HG02840 (cell line): ENCODE results near the gene RBMS3.

Source experiments
- ATAC-seq: cut with Tn5 transposase; IDR thresholded peaks from one replicate; pipeline ENCODE4 v1.9.1; 2021; ENCODE audit warnings: mild to moderate bottlenecking, moderate library complexity, moderate number of reproducible peaks; ENCODE audit not compliant: unreplicated experiment, low FRiP score

The RBMS3 gene

DNA sequence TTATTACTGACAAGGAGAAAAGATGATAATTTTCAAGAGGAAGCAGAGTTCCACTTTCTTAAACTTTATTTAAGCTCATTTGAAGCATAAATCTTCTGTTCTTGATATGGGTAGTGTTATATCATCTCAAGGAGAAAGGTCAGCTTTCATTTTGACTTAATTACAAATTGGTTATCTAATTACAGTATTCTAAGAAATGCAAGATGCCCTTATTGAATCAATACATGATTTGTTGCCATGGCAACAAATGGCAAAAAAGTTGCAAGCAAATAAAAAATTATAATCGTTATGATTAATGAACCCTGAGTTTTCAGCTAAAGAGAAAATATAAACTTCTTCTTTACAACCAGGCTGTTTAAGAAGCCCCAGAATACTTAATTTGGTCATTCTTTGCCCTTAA, 622.7 kb downstream of the RBMS3 start:
- ATAC-seq = no peak

DNA sequence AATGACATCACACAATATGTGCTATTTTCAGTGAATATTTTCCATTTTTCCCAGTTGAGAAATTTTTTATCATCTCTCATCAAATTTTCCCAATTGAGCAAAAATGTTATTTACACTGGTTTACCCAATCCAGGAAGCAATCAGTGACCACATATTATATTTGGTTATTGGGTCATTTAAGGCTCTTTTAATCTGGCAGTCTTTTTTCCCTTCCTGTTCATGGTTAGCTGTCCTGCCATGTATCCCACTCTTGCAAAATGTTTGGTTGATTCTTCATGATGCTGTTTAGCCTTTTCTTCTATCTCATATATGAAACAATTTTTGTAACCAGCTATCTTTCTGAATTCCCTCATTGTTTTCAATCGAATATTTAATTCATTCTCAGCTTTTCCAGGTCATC, 626.0 kb downstream of the RBMS3 start:
- ATAC-seq = no peak

DNA sequence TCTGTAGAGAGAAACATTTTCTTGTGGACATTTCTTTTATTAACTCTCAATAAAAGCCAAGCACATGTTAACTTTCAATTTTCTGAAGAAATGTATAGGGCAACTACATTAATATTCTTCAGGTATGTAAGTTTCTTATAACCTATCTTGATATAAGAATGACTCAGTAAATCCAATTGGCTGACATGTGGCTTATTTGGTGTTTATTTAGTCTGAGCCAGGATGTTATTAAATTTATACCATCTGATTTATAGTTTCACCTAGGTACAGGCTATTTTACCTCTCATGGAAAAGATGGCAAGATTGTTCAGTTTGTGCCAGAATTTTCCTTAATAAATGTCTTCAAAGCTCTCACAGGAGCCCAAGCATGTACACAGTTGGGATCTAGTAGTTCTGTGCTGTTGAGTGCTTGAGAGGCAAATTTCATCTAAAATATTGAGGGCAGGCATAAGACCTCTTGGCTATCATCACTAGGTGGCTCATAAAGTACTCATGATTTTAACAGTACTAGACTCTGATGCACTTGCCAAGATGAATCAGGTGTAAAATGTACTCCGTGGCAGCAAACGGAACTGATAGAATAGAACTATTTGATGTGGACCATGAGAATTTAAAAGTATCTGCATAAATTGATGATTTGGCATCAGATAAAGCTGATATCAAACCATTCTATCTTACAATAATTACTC, 631.9 kb downstream of the RBMS3 start:
- ATAC-seq = no peak

DNA sequence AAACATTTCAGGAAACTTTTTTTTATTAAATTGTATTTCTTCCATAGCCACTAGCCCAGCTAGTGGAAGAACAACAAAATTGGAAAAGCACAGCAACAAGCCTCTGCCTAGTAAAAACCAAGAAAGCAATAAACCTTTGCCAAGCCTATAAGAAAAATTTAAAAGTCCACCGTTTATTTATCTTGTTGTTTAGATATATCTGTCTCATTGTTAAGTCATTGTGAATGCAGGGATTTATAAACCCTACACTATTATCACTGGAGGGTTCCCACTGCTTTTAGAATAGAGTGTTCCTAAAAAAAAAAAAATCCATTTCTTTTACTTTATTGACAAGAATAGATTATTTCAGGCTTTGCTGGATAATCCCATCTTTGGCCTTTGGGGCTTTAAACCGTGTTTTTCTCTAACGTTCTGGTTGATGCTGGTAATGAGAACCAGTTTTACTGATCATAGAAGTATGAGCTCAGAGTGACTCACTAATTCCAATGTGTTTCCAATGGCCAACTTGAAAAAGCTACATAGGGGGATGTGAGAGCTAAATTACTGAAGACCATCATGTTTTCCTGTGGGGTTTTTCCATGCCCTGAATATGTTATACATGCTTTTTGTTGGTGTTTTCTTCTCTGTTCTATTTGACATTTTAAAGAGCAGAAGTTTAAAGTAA, 634.1 kb downstream of the RBMS3 start:
- ATAC-seq = no peak

DNA sequence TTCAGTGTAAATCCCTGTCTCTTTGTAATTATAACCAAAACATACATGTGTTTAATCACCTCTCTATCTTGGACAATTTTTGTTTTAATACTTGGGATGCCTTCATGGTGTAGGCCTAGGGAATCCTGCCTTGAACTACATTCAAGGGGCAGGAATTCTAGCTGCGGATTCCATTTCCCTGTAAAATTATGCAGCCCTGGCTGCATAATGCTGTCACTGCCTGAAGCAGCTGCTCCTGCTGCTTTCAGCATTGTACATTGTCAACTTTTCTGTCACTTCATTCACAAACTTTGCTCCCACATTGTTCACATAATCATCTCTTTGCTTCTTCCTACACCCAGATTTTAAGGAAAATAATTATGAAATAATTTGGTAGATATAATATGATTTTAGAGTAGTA, 638.7 kb downstream of the RBMS3 start:
- no peak for ATAC-seq

DNA sequence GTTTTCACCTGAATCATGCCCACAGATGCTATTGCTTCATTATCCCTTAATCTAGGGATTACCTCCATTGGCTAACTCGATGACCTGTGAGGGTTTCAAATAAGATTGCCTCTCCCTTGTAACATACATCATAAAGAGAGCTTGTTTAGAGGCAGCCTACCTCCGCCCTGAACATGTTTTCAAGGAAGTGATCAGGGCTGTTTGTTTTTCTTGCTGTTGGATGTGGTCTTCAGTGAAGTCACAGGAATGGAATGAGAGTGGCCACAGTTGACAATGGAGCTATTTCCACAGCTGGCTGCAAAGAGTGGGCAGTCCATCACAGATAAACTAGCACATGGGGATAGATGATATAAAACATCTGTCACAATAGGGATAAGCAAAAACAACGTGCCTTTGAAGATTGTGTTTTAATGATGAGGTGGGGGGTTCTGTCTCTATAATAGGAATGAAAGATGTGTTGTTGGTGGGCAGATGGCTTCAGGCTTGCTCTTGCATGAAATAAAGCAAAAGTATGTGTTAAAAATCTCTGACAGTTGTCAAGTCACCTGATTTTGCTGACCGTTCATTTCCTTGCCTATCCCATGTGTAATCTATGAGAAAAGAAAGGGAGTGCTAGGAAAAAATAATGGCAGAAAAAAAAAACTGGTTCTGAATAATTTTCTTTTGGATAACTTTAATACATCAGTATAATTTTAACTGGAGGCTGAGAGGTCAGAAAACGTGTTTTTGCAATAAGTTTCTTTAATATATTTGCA, 642.3 kb downstream of the RBMS3 start:
- no peak for ATAC-seq

DNA sequence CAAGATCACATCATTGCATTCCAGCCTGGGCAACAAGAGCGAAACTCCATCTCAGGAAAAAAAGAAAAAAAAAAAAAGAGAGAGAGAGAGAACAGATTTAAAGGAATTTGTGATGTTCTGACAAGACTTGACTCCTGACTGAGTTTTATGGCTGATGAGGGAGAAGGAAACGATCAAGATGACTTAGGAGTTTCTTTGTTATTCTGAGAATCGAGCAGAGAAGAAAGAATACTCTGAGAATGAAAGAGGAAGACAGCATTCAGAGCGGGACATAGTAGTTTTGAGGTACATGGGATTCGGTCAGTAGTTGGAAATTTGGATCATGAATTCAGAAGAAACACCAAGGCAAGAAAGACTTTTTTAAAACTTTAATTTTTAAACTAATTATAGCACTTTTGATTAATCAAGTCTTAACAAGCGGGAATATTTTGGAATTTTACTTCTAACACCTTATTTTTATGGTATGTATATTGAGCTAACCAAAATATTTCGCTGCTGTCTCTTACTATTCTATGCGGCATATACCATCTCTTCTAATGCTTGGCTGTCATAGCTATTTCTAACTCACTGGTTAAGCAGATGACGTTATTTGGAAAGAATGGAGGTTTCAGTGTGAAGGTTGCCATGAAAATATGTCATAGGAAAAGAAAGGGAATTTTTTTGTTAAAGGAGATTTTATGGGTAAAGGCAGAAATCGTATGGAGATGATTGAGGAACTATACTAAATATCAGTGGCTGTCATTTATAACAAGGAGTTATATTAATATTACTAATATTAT, 644.1 kb downstream of the RBMS3 start:
- no peak for ATAC-seq

DNA sequence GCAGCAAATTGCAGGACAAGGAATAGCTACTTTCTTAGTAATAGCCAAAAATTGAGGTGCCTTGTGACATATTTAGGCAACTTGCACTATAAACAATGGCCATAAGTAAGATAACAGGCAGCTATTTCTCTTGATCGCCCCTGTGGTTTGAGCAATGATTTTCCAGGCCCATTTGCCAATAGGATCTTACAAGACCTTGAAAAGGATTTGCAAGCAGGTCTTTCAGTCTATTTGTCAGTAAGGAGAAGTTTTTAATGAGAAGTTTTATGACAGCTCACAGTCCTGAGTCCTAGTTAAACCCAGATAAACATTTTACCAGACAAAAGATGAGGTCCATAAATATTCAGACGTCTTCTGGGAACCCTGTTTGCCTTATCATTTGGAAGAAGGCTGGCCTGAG, 645.5 kb downstream of the RBMS3 start:
- no peak for ATAC-seq

DNA sequence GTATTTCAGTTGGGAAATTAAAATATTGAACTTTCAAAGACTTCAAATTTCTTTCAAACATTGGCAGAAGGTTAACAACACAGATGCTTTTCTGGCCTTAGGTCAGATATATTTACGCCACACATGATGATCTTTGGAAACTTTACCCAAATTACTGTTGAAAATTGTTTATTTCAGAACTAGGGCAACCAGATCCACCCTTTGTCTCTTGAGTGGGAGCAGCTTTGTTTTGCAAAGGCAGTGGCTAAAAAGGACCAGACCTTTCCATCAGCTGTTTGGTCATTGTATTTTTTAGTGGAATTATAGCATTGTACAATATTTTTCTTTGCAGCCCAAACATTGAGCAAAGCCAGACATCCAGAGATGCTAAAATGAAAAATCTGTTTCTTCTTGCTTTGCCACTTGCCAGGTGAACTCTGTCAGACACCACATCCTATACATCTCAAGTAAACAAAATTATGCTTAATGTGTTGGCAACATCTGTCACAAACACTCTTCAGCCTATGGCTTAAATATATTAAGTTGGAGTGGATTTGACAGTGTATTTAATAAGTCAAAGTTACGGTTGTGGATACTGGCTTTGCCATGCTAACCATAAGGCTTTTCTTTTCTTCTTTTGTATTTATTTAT, 651.9 kb downstream of the RBMS3 start:
- no peak for ATAC-seq

DNA sequence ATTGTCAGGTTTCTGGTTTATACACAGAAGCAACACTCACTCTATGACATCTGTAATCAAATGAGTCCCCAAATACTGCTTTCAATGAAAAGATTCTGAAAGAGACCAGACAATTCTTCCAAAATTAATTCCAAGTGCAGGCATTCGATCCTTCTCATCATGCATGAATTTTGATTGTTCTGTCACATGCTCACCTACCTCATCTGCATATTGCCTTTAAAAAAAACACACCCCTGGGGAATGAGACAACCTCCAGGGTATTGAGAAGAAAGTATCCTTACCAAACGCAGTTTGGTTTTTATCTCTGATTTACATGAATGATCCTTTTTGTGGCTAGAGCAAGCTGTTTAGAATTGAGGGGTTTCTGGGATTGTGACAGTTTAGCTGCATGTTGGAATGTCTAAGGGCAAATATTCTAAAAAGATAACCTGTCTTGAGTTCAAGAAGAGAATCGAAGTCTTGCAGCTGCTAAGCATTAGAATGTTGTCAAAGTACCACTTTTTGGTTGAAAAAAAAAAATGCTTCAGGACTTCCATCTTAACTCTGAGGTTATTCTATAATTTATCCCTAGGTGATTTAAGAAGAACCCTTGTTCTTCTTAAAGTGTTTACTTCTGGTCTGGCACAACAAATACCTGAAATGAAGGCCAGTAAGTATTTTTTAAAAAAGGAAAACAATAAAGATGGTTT, 653.1 kb downstream of the RBMS3 start:
- ATAC-seq = no peak

DNA sequence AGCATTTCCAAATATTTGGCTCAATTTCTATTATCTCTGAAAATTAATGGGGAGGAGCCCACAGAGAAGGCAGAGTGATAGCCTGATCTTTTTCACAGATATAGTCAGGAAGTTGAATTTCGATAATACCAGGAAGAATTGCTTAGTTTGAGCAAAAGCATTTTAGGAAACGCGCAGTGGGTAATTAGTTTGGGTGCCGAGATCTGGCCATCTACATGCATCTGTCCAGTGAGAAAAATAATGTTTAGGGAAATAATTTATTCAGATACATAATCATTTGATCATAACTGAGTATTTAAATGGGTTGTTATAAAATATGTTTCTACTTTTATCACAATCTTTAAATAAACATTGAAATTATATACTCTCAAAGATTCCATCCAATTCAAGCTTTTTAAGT, 653.9 kb downstream of the RBMS3 start:
- ATAC-seq = no peak

DNA sequence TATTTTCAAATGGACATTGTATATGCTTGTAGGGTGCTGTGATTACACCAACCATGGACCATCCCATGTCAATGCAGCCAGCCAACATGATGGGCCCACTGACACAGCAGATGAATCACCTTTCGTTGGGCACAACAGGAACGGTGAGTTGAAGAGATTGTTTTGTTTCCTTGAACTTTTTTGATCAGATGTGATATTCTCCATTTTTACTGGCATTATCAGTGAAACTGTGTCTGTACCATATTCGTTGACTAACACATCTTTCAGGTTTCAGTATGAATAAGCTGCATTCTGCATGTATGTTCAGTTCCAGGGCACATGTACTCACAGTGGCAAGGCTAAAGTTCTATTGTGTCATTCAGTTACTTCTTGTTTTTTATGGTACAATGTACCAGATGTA, 655.2 kb downstream of the RBMS3 start:
- ATAC-seq = no peak

DNA sequence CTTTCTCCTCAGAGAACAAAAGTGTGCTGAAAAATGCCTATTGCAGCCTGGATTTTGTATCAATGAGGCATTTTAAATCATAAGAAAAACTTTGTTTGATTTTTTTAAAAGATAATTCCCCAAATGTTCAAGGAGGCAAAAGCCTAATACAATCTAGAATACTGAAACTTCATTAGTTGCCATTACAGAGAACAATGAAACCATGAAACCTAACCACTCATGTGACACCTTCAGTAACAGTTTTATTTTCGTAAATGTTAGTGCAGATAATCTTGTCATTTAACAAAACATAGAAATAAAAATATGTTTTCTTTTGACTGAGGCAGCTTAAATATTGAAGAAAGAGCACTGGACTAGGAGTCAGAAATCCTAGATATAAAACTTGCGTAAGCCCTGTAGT, 655.9 kb downstream of the RBMS3 start:
- ATAC-seq = no peak

DNA sequence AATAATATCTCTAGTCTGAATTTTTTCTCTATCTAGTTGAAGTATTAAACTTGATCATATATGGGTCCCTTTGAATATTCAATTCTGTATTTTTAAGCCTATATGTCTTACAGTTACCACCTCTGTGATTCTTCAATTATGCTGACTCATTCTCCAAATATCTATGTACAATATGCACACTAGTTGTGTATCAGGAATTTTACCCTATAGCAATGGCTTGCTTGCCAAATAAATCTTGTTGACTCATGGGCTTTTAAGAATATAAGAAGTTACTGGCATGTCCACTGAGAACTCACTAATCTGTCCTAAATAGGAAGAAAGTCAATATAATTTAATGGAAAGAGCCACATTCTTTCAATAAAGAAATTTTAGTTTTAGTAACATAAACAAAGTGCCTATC, 656.3 kb downstream of the RBMS3 start:
- no peak for ATAC-seq

DNA sequence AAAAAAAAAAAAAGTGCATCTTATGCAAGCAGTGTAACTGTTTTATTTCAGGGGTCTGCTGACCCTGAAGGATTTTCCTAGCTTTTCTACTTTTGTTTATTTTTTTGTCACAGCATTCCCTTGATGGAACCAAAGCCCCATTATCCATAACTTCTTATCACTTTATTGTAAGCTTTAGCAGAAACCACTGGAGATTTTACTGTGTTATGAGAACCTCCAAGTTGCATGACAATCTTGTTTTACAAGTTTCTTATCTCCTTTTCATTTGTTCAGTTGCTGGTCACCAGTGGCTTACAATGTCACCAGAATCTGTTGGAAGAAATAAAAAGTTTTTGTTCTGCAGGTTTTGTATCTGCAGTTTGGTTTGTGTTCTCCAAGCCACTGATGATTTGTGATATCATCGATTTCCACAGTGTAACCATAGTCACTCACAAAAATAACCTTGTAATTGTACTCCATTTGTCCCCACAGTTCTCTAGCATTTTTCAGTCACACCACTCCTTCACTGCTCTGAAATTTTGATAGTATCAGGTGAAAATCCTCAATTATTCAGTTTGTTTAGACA, 660.0 kb downstream of the RBMS3 start:
- no peak for ATAC-seq

DNA sequence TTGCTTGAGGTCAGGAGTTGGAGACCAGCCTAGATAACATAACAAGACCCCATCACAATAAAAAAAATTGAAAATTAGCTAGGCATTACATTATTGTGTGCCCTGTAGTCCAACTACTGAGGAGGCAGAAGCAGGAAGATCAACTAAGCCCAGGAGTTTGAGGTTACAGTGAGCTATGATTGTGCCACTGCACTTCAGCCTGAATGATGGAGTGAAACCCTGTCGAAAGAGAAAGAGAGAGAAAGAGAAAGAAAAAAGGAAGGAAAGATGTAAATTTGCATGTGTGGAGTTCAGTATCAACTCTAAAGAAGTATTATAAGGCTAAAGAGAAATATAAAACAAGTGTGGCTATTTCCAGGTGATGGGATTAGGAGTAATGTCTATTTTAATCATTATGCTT, 661.4 kb downstream of the RBMS3 start:
- ATAC-seq = no peak

DNA sequence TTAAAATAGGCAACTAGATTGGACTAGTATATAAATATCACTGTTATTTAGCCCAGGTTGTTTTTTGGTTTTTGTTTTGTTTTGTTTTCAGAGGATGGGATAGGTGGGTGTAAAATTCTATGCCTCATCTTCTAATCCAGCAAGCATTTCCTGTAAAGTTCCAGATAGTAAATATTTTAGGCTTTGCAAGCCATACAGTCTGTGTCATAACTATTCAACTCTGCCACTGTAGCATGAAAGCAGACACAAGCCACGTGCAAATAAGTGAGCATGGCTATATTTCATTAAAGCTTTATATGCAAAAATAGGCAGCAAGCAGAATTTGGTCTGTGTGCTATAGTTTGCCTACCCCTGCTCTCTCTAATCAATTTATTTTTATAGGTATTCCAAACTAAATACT, 668.3 kb downstream of the RBMS3 start:
- ATAC-seq = no peak

DNA sequence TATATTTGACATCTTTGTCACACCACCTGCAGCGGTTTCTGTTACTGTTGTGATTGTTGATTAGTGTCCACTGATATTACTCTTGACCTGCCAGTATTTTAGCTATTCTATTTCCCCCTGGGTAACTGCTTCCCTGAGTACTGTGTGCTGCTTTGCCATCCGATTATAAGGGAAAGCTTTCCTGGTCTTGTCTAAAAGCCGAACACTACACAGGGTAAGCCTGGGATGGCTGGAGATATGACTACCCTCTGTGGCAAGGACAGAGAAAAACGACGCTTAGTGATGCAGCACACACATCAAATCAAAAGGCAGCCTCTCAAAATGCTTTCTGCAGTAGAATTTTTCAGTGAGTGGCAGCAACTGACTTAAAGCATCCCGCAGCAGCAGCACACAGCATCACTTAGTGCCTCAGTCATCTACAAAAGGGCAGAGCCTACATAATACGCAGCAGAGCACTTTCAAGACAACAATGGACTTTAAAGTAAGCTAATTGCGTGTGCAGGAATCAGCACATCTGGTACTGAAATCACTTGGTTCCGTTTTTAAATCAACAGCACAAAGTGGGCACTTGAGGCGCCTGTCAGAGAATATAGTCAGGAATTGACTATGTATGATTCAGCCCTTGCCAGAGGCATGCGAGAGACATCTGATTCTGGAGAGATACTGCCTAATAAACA, 669.2 kb downstream of the RBMS3 start:
- no peak for ATAC-seq

DNA sequence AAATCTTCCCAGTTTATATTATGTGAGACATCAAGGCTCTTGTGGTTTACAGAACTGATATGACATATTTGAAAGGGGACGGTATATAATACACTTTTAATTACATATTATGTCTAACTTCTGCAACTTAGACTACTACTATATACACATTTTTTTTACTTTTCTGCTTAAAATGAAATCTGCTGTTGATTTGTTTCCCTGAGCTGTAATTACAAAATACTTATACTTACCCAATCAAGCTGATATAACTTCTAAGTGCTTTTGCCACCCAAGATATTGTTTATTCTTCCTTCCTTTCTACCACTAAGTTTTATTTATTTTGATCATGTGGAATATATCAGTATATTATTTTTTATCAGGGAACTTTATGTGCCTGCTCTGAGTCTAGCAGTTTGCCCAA, 671.6 kb downstream of the RBMS3 start:
- no peak for ATAC-seq
